ENCODE data around the gene ZNF57. TPM values are rescaled to one million over a fixed set of nuclear protein-coding genes. Genes with fewer than 3 reads are reported as not detected.
A peak's percentile ranks its signal among the peaks of the same experiment; 100 is the strongest.
"Not testable (repeated sequence)": the region's sequence is repeated elsewhere in the genome, so short reads cannot be mapped to it uniquely, and the experiment has no call there.

ZNF57 gene
- total RNA-seq, 1 experiment from 2014 or later: 7.2 TPM

GRCh38 chr19:2952953-2953481 is 52.3 kb downstream of the ZNF57 start:
- DNase-seq (ENCODE audit: low spot score): no peak

GRCh38 chr19:2957160-2957559 is 56.4 kb downstream of the ZNF57 start:
- no peak for DNase-seq (ENCODE audit: low spot score)

GRCh38 chr19:2960120-2960519 is 59.4 kb downstream of the ZNF57 start:
- no peak for DNase-seq (ENCODE audit: low spot score)

- DNase-seq (ENCODE audit: low spot score): peak; percentile 73
Observed at GRCh38 chr19:2962018-2962670, 61.4 kb downstream of the ZNF57 start.

GRCh38 chr19:2963122-2963521 is 62.4 kb downstream of the ZNF57 start:
- no peak for DNase-seq (ENCODE audit: low spot score)

- not testable (repeated sequence) for DNase-seq (ENCODE audit: low spot score)
Observed at GRCh38 chr19:2963631-2964030, 62.9 kb downstream of the ZNF57 start.

- DNase-seq (ENCODE audit: low spot score): no peak
Observed at GRCh38 chr19:2964874-2965273, 64.1 kb downstream of the ZNF57 start.

- no peak for DNase-seq (ENCODE audit: low spot score)
Observed at GRCh38 chr19:2967972-2968371, 67.2 kb downstream of the ZNF57 start.

Other genes with a start within 250 kb of the ZNF57 start
- gene GNG7, start 198.2 kb upstream of the ZNF57 start, total RNA-seq (2014; rRNA removed; shearing (Covaris generic)): 0.38 and 1.1 TPM in 2 replicates
- gene DIRAS1, start 179.6 kb upstream of the ZNF57 start, total RNA-seq (2014; rRNA removed; shearing (Covaris generic)): 14.9 and 18.3 TPM in 2 replicates
- 91.0 and 100 TPM in 2 replicates for gene SLC39A3, start 160.9 kb upstream of the ZNF57 start, total RNA-seq (2014; rRNA removed; shearing (Covaris generic))
- 112 and 114 TPM in 2 replicates for gene SGTA, start 117.7 kb upstream of the ZNF57 start, total RNA-seq (2014; rRNA removed; shearing (Covaris generic))
- gene THOP1, start 115.4 kb upstream of the ZNF57 start, total RNA-seq (2014; rRNA removed; shearing (Covaris generic)): 390 and 397 TPM in 2 replicates
- 4.6 and 4.8 TPM in 2 replicates for gene ZNF554, start 81.1 kb upstream of the ZNF57 start, total RNA-seq (2014; rRNA removed; shearing (Covaris generic))
- gene ZNF555, start 59.5 kb upstream of the ZNF57 start, total RNA-seq (2014; rRNA removed; shearing (Covaris generic)): 8.2 and 8.4 TPM in 2 replicates
- not detected in 2 replicates for gene ZNF556, start 33.6 kb upstream of the ZNF57 start, total RNA-seq (2014; rRNA removed; shearing (Covaris generic))
- 6.5 and 9.0 TPM in 2 replicates for gene ZNF77, start 44.0 kb downstream of the ZNF57 start, total RNA-seq (2014; rRNA removed; shearing (Covaris generic))
- gene TLE6, start 76.6 kb downstream of the ZNF57 start, total RNA-seq (2014; rRNA removed; shearing (Covaris generic)): 4.8 and 6.3 TPM in 2 replicates
- 2.3 and 2.4 TPM in 2 replicates for gene TLE2, start 128.4 kb downstream of the ZNF57 start, total RNA-seq (2014; rRNA removed; shearing (Covaris generic))
- gene TLE5, start 161.6 kb downstream of the ZNF57 start, total RNA-seq (2014; rRNA removed; shearing (Covaris generic)): 521 and 529 TPM in 2 replicates
- gene GNA11, start 193.4 kb downstream of the ZNF57 start, total RNA-seq (2014; rRNA removed; shearing (Covaris generic)): 97.7 and 98.4 TPM in 2 replicates
- 0.19 and 0.26 TPM in 2 replicates for gene GNA15, start 235.1 kb downstream of the ZNF57 start, total RNA-seq (2014; rRNA removed; shearing (Covaris generic))

Data from A172 (cell line).